ENCODE measurements around the gene RBFA. TPM values are rescaled to one million over a fixed set of nuclear protein-coding genes. Genes with fewer than 3 reads are reported as not detected.

RBFA gene
- total and polyA plus RNA-seq, 2 of the 13 experiments (the other 11 are each of a cell fraction or from before 2014, with no cell fraction given): 29.7 to 42.4 TPM

- TF ChIP-seq ZHX2 (IDR thresholded peaks at IDR 0.05; ENCODE audit: low read depth) (no peak), ZHX2 (CRISPR knock-in tag; IDR thresholded peaks at IDR 0.05; ENCODE audit: borderline replicate concordance) (no peak), ZNF503 (CRISPR knock-in tag; IDR thresholded peaks at IDR 0.05) (no peak), YY1 (IDR thresholded peaks at IDR 0.05; ENCODE audit: insufficient read depth, insufficient replicate concordance, low read depth, low read length) (no peak), REL (CRISPR knock-in tag; conservative IDR thresholded peaks at IDR 0.05) (no peak), ZMYM4 (CRISPR knock-in tag; IDR thresholded peaks at IDR 0.05) (no peak), IRF9 (CRISPR knock-in tag; IDR thresholded peaks at IDR 0.05; ENCODE audit: borderline replicate concordance) (no peak), ZNF253 (CRISPR knock-in tag; IDR thresholded peaks at IDR 0.05; ENCODE audit: borderline replicate concordance) (no peak), KDM5B (CRISPR knock-in tag; IDR thresholded peaks at IDR 0.05; ENCODE audit: borderline replicate concordance) (no peak), ZNF841 (CRISPR knock-in tag; IDR thresholded peaks at IDR 0.05; ENCODE audit: borderline replicate concordance) (no peak)
Measured at GRCh38 chr18:80068571-80069272, 34.5 kb downstream of the RBFA start (continued).

Data from HepG2 (cell line).